Lung (tissue), 12 donors: ENCODE data around the gene MKI67. TPM values are rescaled to one million over a fixed set of nuclear protein-coding genes. Genes with fewer than 3 reads are reported as not detected.
A peak's percentile ranks its signal among the peaks of the same experiment; 100 is the strongest.

Source experiments
- ATAC-seq: fragments of 200-7000 bp; cut with Tn5 transposase; one replicate; pipeline ENCODE4 v1.9.1; 2020; ENCODE audit warnings: moderate number of reproducible peaks; ENCODE audit not compliant: insufficient read depth, low FRiP score
- DNase-seq, 3 donors: peaks; one replicate each; pipeline ENCODE4 v3.0.0-alpha.2; 2013 to 2017
- H3K27ac ChIP-seq, 2 donors: one replicate each; pipeline ENCODE4 v1.5.1; 2013; ENCODE audit warnings: mild to moderate bottlenecking in 2 of 2, moderate library complexity in 2 of 2, control low read depth in 1 of 2, inconsistent platforms in 1 of 2, low read depth in 1 of 2, low read length in 1 of 2
- H3K27me3 ChIP-seq, 3 donors: one replicate each; pipeline ENCODE4 v1.5.1; 2013; ENCODE audit warnings: low read length in 2 of 3; ENCODE audit not compliant: control insufficient read depth in 3 of 3, insufficient read depth in 3 of 3
- H3K36me3 ChIP-seq, 4 donors: one replicate each; pipeline ENCODE4 v1.5.1; 2013; ENCODE audit warnings: low read length in 4 of 4, mild to moderate bottlenecking in 1 of 4, moderate library complexity in 1 of 4; ENCODE audit not compliant: control insufficient read depth in 4 of 4, insufficient read depth in 4 of 4
- H3K4me1 ChIP-seq, 5 donors: one replicate each; pipeline ENCODE4 v1.5.1; 2013; ENCODE audit warnings: low read length in 5 of 5, mild to moderate bottlenecking in 2 of 5, moderate library complexity in 1 of 5; ENCODE audit not compliant: control insufficient read depth in 5 of 5, insufficient read depth in 5 of 5
- H3K4me3 ChIP-seq: one replicate; pipeline ENCODE4 v1.5.1; 2013; ENCODE audit warnings: mild to moderate bottlenecking, control low read depth, moderate library complexity
- H3K9ac ChIP-seq, 2 donors: one replicate each; pipeline ENCODE4 v1.5.1; 2013; ENCODE audit warnings: low read length in 2 of 2, control low read depth in 1 of 2; ENCODE audit not compliant: insufficient read depth in 1 of 2
- H3K9me3 ChIP-seq, 4 donors: one replicate each; pipeline ENCODE4 v1.5.1; 2013; ENCODE audit warnings: low read length in 3 of 4, mild to moderate bottlenecking in 1 of 4, moderate library complexity in 1 of 4; ENCODE audit not compliant: control insufficient read depth in 4 of 4, insufficient read depth in 3 of 4
- CTCF ChIP-seq: IDR thresholded peaks from 2 replicates; pipeline ENCODE4 v1.5.1; 2012; ENCODE audit warnings: mild to moderate bottlenecking; ENCODE audit errors: control extremely low read depth, extremely low read depth
- WGBS, 2 donors: extraction: QIAGEN DNeasy Blood & Tissue Kit; methylation state at CpG; one replicate each; pipeline ENCODE4 v1.1.7; 2013; 5-methylcytosine and 5-hydroxymethylcytosine counted together
- polyA plus RNA-seq, 2 donors: library from polyadenylated mRNA; stranded (reverse); fragments of 200-250 nt; gene quantifications; one replicate each; pipeline ENCODE4 v1.2.1, GENCODE V29; 2013
- total RNA-seq, 2 donors: library from RNA; depleted of rRNA in 1 of 2; stranded (reverse); fragments of >200 nt in 1 of 2; gene quantifications; one replicate each; pipeline ENCODE4 v1.2.1, GENCODE V29; 2014 to 2021
- donor health status: control.
- donor health status: control.
- donor health status: Bipolar disorder and iron deficiency.
- donor health status: healthy.
- donor health status: DM: yes; HTN: yes; CAD: no.

Gene MKI67
- total and polyA plus RNA-seq, 4 donors = 1.0 to 8.6 (median 2.1) TPM

GRCh38 chr10:128065881-128066534 lies 60.2 kb downstream of the MKI67 start:
- 84 to 90% methylated on average over 13 of the region's 13 CpGs for WGBS, 2 donors
- ATAC-seq = no peak
- Histone ChIP-seq H3K36me3 (peaks cover 0 to 53% (median 9%) of the 10 kb centered on the region in 4 donors), H3K9ac (no peak overlapping the region), H3K4me3 (no peak overlapping the region), H3K4me1 (peaks cover 0 to 20% (median 5%) of the 10 kb centered on the region in 5 donors), H3K27me3 (no peaks in the 10 kb centered on the region), H3K27ac (no peak overlapping the region), H3K9me3 (peaks cover 0 to 6% (median 0%) of the 10 kb centered on the region in 4 donors)
- TF ChIP-seq CTCF = no peak
- DNase-seq = no peak

GRCh38 chr10:128064970-128065580 lies 61.1 kb downstream of the MKI67 start:
- H3K9me3 ChIP-seq = peaks cover 0 to 6% (median 0%) of the 10 kb centered on the region in 4 donors
- peaks cover 0 to 52% (median 9%) of the 10 kb centered on the region in 4 donors for H3K36me3 ChIP-seq
- no peak overlapping the region for H3K9ac ChIP-seq
- H3K27me3 ChIP-seq = no peaks in the 10 kb centered on the region
- DNase-seq (no peak), ATAC-seq (peak; percentile 2)
- H3K4me1 ChIP-seq = peaks cover 0 to 20% (median 5%) of the 10 kb centered on the region in 5 donors
- no peak overlapping the region for H3K4me3 ChIP-seq
- no peak for TF ChIP-seq CTCF
- 60 to 76% methylated on average over 17 of the region's 17 CpGs for WGBS, 2 donors
- H3K27ac ChIP-seq = peak overlapping the region in 1 of 2 donors; percentile 57

- Histone ChIP-seq H3K9me3 (peaks cover 0 to 10% (median 0%) of the 10 kb centered on the region in 4 donors), H3K4me3 (no peak overlapping the region), H3K4me1 (peaks cover 0 to 23% (median 5%) of the 10 kb centered on the region in 5 donors), H3K9ac (no peak overlapping the region), H3K27ac (peak overlapping the region in 1 of 2 donors; percentile 92), H3K27me3 (no peaks in the 10 kb centered on the region), H3K36me3 (peaks cover 0 to 53% (median 11%) of the 10 kb centered on the region in 4 donors)
- ATAC-seq = peak; percentile 54
- WGBS, 2 donors = 25 to 51% methylated on average over 11 of the region's 11 CpGs
- peak in 2 of 3 donors; percentile 21 to 26 for DNase-seq
- no peak for TF ChIP-seq CTCF
These were observed 61.9 kb downstream of the MKI67 start for GRCh38 chr10:128064108-128064969.
